GM12892 (cell line): ENCODE results near the gene CTAG1A.

Experiments used
- POLR2A ChIP-seq: IDR thresholded peaks from 2 replicates; pipeline ENCODE4 v1.6.1; 2011; ENCODE audit warnings: low read depth, low read length, control low read depth
- POLR2AphosphoS5 ChIP-seq: IDR thresholded peaks from 2 replicates; pipeline ENCODE4 v1.6.1; 2011; ENCODE audit warnings: low read depth, low read length, control low read depth
- TAF1 ChIP-seq: IDR thresholded peaks from 2 replicates; pipeline ENCODE4 v1.6.1; 2011; ENCODE audit warnings: low read depth, mild to moderate bottlenecking, control low read depth, low read length, borderline replicate concordance

GRCh38 chrX:154542723-154543424 lies 42.1 kb upstream of the CTAG1A start:
- TF ChIP-seq POLR2A (no peak), POLR2AphosphoS5 (no peak), TAF1 (no peak)
